OCI-LY3 (cell line): ENCODE measurements around the gene DHX35.

Source experiments
- H2AFZ ChIP-seq: fragments of 200-600, 300-600 bp; shearing (Covaris generic); 2 replicates; pipeline ENCODE4 v1.6.0; 2014; ENCODE audit warnings: antibody characterized with exemption, low read depth, low read length
- H3K27ac ChIP-seq: fragments of 200-600, 300-600 bp; sonication (generic); 2 replicates; pipeline ENCODE4 v1.5.1; 2014; ENCODE audit warnings: mild to moderate bottlenecking, low read length, moderate library complexity, mixed read lengths
- H3K27me3 ChIP-seq: fragments of 200-600, 300-600 bp; sonication (generic); 2 replicates; pipeline ENCODE4 v1.6.1; 2014; ENCODE audit warnings: low read depth, low read length, mixed read lengths
- H3K36me3 ChIP-seq: fragments of 200-600, 300-600 bp; sonication (generic); replicated peaks from 2 replicates; pipeline ENCODE3; 2014; ENCODE audit warnings: low read depth, low read length, mixed read lengths
- H3K4me1 ChIP-seq: fragments of 300-600, 200-600 bp; sonication (generic); 2 replicates; pipeline ENCODE4 v1.6.1; 2014; ENCODE audit warnings: low read length, mixed read lengths
- H3K4me2 ChIP-seq: fragments of 200-600, 300-600 bp; sonication (generic); 2 replicates; pipeline ENCODE4 v1.6.1; 2014; ENCODE audit warnings: low read length, mixed read lengths
- H3K4me3 ChIP-seq: fragments of 300-600, 200-600 bp; sonication (generic); 2 replicates; pipeline ENCODE4 v1.5.1; 2014; ENCODE audit warnings: antibody characterized with exemption, mild to moderate bottlenecking, low read length, moderate library complexity
- H3K79me2 ChIP-seq: fragments of 300-600, 200-600 bp; shearing (Covaris generic); 2 replicates; pipeline ENCODE4 v1.6.1; 2014; ENCODE audit warnings: mild to moderate bottlenecking, low read length, mixed read lengths
- H3K9ac ChIP-seq: fragments of 300-600, 200-600 bp; shearing (Covaris generic); 2 replicates; pipeline ENCODE4 v1.6.0; 2014; ENCODE audit warnings: mild to moderate bottlenecking, low read length, moderate library complexity
- H3K9me3 ChIP-seq: fragments of 200-600, 300-600 bp; shearing (Covaris generic); 2 replicates; pipeline ENCODE4 v1.6.1; 2014; ENCODE audit warnings: low read length, mixed read lengths; ENCODE audit not compliant: insufficient read depth
- H4K20me1 ChIP-seq: fragments of 200-600, 300-600 bp; sonication (generic); 2 replicates; pipeline ENCODE4 v1.6.1; 2016; ENCODE audit warnings: low read length, mixed read lengths; ENCODE audit not compliant: insufficient read depth
- CTCF ChIP-seq: fragments of 200-600, 300-600 bp; sonication (generic); IDR thresholded peaks from 2 replicates; pipeline ENCODE4 v1.5.1; 2014; ENCODE audit warnings: antibody characterized with exemption, low read length, low read depth
- EZH2phosphoT487 ChIP-seq: fragments of 200-600 bp; shearing (Covaris generic); IDR thresholded peaks from 2 replicates; pipeline ENCODE4 v1.6.1; 2018; ENCODE audit warnings: antibody characterized with exemption, mixed run types, low read depth

DHX35 gene

DNA sequence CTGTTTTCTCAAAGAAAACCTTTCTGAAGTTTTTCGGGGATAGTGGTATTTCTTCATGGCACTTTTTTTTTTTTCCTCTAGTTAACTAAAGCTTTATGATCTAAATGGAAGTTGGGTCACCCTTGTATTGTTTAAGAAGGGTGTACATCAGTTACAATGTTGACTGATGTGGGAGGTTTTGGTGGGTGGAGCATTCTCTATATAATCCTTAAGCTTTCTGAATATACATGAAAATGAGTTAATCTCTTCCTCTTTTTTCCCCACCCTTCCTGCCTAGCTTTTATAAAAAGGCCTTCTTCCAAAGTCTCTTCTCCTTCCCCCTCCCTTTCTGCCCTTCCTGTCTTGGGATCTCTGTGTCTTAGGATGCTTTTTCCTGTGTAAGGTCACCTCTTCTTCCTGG lies 47.2 kb downstream of the DHX35 start:
- H3K4me2 ChIP-seq: no peak overlapping the region
- no peaks in the 10 kb centered on the region for H3K79me2 ChIP-seq
- H3K4me3 ChIP-seq: no peak overlapping the region
- no peaks in the 10 kb centered on the region for H3K9me3 ChIP-seq
- peaks cover 61% of the 10 kb centered on the region for H3K36me3 ChIP-seq
- no peaks in the 10 kb centered on the region for H3K27me3 ChIP-seq
- no peak overlapping the region for H3K27ac ChIP-seq
- H3K9ac ChIP-seq: no peak overlapping the region
- H4K20me1 ChIP-seq: no peaks in the 10 kb centered on the region
- H3K4me1 ChIP-seq: no peaks in the 10 kb centered on the region
- no peak overlapping the region for H2AFZ ChIP-seq
- no peak for TF ChIP-seq CTCF
- TF ChIP-seq EZH2phosphoT487: no peak

DNA sequence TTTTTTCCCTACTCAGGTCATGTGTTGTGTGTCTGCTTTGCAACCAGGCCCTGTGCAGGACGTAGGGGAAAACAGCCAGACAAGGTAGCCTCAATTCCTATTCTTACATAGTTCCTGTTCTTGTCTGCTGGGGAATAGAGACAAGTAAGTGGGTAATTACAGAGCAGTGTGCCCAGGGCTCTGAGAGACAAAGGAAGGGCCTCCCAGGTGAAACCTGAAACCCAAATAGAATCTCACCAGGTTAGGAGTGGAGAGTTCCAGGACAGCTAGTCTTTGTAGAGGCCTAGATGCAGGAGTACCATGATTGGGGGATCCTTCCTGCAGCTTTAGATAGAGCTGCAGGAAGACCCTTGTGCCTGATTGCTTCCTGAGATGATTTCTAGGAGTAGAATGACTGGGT lies 48.4 kb downstream of the DHX35 start:
- H3K9ac ChIP-seq: no peak overlapping the region
- H3K36me3 ChIP-seq: peaks cover 67% of the 10 kb centered on the region
- no peak for TF ChIP-seq EZH2phosphoT487
- TF ChIP-seq CTCF: no peak
- no peaks in the 10 kb centered on the region for H3K27me3 ChIP-seq
- no peaks in the 10 kb centered on the region for H3K9me3 ChIP-seq
- no peak overlapping the region for H3K4me3 ChIP-seq
- no peak overlapping the region for H3K27ac ChIP-seq
- no peaks in the 10 kb centered on the region for H4K20me1 ChIP-seq
- H3K4me1 ChIP-seq: no peaks in the 10 kb centered on the region
- no peak overlapping the region for H3K4me2 ChIP-seq
- H3K79me2 ChIP-seq: no peaks in the 10 kb centered on the region
- no peak overlapping the region for H2AFZ ChIP-seq

DNA sequence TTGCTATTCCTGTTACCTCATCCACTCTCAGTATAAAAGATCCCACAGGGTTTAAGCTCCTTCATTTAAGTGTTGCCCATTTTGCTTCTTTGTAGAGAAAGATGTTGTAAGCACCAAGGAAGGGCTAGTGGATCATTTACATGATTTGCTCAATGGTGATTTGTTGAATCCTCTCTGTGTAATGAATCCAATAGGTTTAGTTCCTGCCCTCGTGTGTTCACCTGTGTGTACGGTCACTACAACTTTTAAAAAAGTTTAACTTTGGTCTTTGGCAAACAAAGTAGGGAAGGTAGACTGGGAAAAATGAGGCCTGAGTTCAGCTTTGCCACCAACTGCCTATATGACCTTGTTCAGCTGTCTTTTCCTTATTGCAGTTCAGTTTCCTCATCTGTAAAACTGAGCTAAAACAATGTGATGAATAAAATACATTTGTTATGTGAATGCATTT lies 51.5 kb downstream of the DHX35 start:
- Histone ChIP-seq H3K4me3 (no peak overlapping the region), H2AFZ (no peak overlapping the region), H3K36me3 (peaks cover 68% of the 10 kb centered on the region), H3K79me2 (no peaks in the 10 kb centered on the region), H3K9ac (no peak overlapping the region), H3K4me2 (no peak overlapping the region), H3K27me3 (no peaks in the 10 kb centered on the region), H3K27ac (no peak overlapping the region), H3K4me1 (peaks cover 6% of the 10 kb centered on the region), H3K9me3 (no peaks in the 10 kb centered on the region), H4K20me1 (no peaks in the 10 kb centered on the region)
- TF ChIP-seq EZH2phosphoT487 (no peak), CTCF (no peak)

- no peak overlapping the region for H3K4me3 ChIP-seq
- no peaks in the 10 kb centered on the region for H3K9me3 ChIP-seq
- H3K9ac ChIP-seq: no peak overlapping the region
- no peaks in the 10 kb centered on the region for H4K20me1 ChIP-seq
- H3K27ac ChIP-seq: no peak overlapping the region
- no peak overlapping the region for H2AFZ ChIP-seq
- peaks cover 3% of the 10 kb centered on the region; the same call in 1 of the 2 replicates for H3K79me2 ChIP-seq
- H3K36me3 ChIP-seq: peaks cover 57% of the 10 kb centered on the region
- no peaks in the 10 kb centered on the region for H3K27me3 ChIP-seq
- no peak overlapping the region for H3K4me2 ChIP-seq
- no peak for TF ChIP-seq CTCF
- TF ChIP-seq EZH2phosphoT487: no peak
- peaks cover 30% of the 10 kb centered on the region for H3K4me1 ChIP-seq
These were observed 53.9 kb downstream of the DHX35 start for GRCh38 chr20:39016041-39016440.
